AML-193 (cell line): ENCODE data around the gene SPINK1.
A peak's percentile ranks its signal among the peaks of the same experiment; 100 is the strongest.
"Not testable (repeated sequence)": the region's sequence is repeated elsewhere in the genome, so short reads cannot be mapped to it uniquely, and the experiment has no call there.

Experiments used
- DNase-seq, 2 experiments: peaks; one replicate each; lab custom pipeline; 2025; lab: John Stamatoyannopoulos, UW

The SPINK1 gene

DNA sequence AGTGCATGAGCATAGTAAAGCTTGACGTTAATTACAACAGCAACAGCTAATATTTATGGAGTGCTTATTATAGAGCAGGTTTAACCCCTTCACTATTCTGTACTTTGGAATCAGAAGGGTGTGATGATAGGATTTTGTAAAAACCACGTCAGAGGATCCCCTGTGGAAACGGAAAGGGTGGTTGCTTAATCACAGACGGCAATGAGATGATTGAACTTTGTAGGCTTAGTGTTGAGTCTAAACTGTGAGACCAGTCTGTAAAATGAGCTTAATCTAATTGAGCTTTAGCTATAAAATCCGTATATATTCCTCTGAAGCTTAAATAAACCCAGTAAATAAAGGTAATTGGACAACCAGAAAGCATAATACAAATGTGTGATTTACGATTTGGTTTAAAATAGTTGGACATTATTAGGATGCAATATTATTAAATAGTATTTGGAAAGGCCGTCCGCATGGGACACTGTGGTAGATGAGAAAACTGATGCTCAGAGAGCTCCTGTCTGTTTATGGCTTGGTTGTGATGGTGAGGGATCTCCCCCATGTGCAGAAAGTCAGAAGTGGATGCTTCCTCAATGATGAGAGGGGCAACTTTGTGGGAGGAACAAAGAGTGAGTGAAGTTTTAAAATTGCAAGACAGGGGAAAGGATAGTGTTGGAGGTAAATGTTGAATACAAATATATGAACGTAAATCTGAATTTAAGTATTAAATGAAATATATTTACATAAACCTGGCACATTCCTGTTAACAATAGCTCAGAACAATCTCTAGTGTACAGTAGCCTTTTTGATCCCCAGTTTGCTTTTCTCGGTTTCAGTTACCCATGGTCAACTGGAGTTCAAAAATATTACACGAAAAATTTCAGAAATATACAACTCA is 23.7 kb upstream of the SPINK1 start:
- no peak for DNase-seq

DNA sequence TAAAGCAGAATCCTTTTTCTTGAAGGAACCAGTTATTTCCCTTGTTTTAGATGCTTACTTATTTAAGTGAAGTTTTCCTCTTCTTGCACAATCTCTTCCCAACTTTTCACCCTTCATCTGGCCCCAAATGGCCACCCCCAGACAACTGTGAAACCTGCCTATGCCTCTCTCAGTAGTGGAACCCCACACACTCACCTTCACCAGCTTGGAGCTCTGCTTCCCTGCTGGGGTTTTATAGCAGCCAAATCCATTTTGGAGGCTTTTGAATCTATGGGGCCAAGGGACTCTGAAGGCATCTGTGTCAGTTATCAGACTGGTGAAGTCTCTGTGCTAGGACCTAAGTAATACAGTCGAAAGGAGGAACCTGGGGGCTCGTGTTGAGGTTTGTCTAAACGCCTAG is 22.9 kb upstream of the SPINK1 start:
- no peak for DNase-seq

DNA sequence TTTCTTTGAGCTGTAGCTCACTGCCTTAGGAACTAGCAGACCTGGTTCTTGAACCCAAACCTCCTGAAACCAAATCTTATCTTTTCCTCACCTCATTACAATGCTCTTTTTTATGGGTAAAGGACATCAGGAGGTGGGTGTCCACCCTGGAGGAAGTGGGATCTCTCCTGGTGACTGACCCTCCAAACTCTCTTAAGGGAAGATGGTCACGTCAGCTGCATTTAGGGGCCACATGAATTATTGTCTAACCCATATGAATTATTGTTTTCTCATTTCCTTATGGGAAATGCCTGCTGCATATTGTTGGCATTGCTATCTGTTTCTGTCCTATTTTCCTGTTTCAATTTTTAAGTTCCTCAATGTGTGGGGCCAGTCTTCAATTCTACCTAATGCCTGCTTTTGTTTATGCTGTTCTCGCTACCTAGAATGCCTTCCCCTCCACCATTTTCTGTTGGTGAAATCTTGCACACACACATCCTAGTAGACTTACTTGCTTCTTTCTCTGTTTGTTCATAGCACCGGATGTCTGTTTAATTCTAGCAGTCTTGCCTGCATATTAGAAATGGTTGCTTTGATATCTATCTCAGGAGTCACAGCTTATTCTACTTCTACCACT is 22.0 kb upstream of the SPINK1 start:
- DNase-seq = no peak

DNA sequence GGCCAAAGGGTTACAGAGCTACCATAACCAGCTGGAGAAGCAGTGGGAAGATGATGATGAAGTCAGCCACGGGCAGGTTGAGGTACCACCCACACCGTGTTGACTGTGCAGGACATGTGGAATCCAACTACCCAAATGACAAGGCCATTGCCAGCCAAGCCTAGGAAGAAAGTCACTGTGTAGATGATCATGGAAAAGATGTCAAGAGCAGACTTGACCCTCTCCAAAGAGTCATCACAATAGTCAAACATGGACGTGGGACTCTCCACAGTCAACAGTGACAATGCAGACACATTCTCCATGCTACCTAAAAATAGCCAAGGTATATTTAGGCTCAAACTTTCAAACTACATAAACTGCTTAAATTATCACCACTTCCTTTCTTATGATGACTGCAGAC is 20.9 kb upstream of the SPINK1 start:
- DNase-seq = no peak

DNA sequence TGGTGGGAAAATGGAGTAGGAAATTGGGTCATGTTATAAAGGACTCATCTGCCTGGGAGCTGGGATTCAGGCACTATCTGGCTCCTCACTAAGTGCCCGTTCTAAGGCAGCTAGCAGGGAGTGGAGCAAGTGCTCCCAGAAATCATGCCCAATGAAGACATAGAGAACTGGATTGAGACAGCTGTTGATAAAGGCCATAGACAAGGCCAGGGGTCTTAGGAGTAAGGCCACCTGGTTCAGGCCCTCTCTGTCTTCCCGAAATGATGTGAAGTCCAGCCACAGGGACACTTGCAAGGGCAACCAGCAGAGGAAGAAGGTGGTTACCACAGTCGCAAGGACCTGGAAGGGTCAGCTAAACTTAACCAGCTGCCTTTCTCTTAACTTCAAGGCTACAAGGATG is 20.1 kb upstream of the SPINK1 start:
- no peak for DNase-seq

DNA sequence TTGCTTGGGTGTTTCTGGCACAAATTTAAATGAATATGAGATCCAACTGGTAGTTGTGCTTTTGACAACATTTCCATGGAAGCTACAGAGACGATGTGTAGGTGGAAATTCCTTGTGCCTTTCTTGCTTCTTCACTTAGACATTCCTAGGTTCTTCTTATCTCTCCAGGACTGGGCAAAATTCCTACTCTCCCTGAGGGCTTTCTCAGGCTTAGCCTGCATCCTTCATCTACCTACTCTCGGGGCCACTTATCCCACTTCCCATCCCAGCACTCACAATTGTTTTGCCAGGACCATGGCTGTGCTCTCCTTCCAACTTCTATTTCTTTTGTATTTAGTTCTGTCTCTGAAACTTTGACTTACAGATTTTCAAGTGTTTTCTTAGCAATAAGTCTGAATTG is 17.8 kb upstream of the SPINK1 start:
- DNase-seq = no peak

DNA sequence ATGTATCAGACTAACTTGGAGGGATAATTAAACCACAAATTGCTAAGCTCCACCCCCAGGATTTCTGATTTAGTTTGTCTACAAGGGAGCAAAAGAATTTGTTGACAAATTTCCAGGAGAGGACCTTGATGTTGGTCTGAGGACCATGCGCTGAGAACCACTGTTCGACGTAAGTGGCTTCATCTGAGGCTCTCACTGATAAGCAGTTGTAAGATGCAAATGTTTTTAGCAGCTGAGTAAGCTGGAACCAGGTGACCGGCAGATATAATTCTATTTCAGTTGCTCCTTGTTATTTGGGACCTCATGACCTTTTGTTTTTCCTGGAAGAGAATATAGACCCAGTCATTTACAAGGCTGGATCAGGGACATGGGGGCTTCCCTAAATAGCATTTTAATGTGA is 14.1 kb upstream of the SPINK1 start:
- DNase-seq = no peak

DNA sequence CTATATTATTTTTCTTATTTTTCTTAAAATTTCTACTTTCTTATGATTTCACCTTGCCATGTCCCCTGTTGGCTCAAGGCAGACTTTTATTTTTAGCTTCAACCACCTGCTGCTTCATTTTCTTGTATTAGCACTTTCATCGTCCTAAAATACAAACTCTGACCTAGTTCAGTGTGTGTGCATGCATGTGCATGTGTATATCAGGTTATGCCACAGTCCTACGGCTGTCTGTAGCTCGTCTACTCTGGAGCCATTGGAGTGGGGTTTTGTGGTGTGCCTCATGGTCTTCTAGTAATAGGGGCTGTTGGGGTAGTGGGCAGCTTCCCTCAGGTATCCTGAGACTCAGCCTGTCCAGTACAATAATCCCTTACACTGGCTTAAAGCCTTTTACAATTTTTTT is 13.4 kb upstream of the SPINK1 start:
- no peak for DNase-seq

DNA sequence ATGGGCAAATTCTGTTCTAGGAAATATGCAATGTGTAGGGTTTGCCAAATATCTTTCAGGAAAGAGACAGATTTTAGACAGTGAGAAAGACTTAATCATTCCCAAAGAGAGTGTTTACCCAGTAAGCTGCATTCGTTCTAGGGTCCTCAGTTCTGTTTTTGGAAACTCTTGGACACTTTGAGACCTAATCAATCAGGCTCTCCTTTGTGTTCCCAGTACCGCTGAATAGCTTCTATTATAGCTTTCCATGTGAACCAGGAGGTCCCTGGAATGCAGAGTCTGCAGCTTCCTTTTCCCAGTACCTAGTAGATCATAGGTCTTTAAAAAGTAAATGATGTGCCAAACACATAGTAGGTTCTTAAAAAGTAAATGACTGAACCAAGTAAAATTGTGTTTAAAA is 11.4 kb upstream of the SPINK1 start:
- no peak for DNase-seq

DNA sequence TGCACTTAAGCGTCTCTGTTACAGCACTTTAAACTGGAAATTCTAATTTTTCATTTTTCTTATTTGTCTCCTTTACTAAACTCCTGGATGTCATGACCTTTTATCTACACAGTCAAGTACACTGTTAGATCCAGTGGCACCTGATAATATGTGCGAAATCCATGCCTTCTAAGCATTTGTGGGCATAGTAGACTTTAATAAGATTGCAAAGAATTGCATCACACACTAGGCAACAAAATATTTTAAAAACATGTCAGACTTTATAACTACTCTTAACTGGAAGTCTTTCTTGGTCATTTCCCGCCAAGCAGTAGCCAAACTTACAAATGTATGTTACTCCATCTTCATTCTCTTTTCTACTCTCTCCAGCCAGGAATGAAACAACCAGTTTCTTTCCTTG is 5.0 kb upstream of the SPINK1 start:
- DNase-seq = no peak

DNA sequence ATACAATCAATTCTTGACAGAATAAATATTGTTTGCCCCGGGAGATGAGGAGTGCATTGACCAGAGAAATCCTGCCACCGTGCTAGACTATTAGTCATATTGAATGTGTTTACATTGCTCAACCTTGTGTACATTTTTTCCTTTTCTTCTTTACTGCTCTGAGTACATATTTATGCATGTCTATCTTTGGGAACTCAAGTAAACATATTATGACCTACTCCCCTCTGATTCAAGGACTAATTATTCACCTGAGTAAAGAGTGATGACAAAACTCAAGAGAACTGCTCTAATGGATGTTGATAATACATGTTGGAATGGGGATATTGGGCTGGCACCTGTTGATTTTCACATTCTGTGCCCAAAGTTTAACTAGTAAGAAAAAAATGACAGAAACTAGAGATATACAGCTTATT is 3.9 kb upstream of the SPINK1 start:
- DNase-seq = no peak

DNA sequence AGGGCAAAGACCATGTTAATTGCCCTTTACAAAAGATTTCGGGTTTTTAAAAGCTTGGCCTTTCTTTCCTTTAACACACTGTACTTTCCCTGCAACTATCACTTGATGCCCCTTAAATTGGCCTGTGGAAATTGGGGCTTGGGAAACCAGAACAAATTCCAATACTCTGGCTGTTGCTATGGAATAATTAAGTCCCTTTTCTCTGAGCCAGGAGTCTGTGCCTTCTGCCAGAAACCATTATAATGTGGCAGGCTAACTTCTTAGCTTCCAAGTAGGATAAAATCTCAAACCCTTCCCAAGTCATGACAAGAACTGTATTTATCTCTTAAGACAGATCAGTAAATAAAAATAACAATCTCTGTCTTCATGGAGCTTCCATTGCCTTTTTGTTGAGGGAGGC is 1.1 kb upstream of the SPINK1 start:
- no peak for DNase-seq

DNA sequence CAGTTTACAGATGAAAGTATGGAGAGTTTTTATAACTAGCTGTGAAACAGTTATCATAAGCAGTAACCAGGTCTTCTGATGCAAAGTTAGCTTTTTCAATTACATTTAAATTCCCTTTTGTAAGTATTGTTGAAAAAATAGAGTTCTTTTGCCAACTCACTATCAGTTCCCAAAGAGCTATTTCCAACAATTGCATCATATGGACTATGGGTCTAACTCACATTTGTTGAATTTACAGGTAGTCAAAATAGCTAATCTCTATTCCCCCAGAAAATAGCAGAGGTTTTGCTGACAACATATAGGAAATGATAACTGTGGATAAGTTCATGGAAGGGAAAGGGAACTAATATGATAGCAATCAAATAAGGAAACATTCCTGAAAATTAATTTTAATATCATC is 1.4 kb downstream of the SPINK1 start:
- no peak for DNase-seq

DNA sequence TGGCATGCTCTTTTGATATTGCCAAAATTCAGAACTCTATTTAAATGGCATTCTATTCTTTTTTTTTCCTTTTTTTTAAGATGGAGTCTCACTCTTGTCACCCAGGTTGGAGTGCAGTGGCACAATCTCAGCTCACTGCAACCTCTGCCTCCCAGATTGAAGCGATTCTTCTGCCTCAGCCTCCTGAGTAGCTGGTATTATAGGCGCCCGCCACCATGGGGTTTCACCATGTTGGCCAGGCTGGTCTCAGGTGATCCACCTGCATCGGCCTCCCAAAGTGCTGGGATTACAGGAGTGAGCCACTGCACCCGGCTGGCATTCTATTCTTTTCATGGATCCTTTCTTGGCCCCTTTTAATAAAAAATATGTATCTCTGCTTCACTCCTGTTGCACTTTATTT is 4.5 kb downstream of the SPINK1 start:
- not testable (repeated sequence) for DNase-seq

DNA sequence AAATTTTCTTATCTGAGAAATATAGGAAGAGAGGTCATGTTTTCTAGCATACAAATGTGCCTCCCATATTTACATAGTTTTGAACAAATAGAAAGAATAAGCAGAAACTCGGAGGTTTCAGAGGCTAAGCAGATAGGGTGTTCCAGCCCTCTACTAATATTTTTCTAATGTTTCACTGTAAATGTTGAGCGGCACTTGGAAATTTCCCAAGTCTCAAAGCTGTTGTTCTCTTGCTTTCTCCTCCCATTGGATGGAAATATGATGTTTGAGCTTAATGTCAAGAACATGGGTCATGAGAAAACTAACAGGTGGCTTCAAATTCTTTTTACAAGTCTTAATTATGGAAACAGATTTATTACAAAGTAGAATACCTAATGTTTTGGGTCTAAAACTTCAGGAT is 5.1 kb downstream of the SPINK1 start:
- DNase-seq = no peak

DNA sequence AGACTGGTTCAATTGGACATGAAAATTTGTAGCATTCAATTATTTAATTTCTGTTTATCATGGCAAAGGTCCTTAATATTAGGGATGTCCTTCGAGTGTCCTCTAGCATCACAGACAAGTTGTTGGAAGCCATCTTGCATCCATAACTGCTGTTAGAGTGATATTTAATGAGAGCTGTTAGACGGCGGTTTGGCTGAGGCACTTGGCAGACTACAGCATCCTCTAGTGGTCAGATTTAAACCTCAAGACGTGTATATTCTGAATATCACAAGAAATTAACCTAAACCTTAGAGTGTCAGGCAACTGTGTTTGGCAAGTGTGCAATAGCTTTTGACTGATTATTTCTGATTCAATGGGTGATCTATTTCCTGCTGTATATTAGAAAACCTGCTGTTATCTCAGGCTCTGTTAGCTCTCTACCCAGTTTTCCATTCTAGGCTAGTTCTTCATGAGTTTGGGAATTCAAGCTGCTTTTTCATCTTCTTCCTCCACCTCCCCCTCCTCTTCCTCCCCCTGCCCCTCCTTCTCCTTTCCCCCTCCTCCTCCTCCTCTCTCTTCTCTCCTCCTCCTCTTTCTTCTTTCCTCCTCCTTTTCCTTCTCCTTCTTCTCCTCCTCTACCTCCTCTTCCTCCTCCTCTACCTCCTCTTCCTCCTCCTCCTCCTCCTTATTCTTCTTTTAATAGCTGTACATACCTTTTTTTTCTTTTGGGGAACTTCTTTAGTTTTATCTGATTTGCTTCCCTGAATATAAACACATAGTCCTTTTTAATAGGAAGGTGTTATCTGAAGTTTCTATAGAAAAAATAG is 8.6 kb downstream of the SPINK1 start:
- peak; percentile 69 to 80 for DNase-seq

DNA sequence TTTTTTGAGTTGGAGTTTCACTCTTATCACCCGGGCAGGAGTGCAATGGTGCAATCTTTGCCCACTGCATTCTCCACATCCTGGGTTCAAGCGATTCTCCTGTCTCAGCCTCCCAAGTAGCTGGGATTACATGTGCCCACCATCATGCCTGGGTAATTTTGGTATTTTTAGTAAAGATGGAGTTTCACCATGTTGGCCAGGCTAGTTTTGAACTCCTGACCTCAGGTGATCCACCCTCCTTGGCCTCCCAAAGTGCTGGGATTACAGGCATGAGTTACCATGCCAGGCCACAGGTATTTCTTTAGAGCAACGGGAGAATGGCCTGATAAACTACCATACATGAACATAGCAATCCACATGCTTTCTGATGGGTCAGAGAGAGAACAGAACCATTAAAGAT is 9.2 kb downstream of the SPINK1 start:
- DNase-seq = not testable (repeated sequence)

DNA sequence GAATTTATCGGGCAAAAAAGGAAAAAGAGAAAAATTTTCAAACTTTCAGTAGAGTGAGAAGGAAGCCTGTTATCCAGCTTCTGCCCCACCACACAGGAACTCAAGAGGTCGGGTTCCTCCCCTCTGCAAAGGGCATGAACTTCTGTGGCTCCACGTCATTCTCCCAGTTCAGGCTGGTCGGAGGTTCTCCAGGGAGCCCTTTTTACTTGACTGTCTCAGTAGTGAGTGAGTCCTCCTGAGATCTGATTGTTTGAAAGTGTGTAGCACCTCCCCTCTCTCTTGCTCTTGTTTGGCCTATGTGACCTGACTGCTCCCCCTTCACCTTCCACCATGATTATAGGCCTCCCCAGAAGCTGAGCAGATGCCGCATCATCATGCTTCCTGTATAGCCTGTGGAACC is 9.7 kb downstream of the SPINK1 start:
- no peak for DNase-seq

DNA sequence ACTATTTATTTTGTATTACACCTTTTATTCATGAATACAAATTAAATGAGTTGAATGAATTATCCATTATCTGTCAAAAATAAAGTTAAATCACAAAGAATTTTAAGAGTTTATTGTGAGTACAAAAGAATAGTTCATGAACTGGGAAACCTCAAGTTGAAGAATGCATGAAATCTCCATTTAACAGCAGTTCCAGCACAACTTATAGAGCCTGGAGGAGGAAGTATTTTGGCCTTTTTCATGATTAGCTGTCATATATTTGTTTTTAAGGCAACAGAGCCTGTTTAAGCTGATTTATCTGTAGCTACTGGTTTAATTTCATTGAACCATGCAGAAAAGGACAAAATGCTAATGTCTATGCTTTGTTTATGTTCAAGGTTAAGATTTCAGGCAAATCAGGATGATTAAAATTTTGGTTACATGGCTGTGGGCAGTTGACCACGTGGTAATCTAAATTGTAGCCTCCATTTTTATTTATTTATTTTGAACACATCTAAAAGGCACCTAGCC is 12.2 kb downstream of the SPINK1 start:
- no peak for DNase-seq

DNA sequence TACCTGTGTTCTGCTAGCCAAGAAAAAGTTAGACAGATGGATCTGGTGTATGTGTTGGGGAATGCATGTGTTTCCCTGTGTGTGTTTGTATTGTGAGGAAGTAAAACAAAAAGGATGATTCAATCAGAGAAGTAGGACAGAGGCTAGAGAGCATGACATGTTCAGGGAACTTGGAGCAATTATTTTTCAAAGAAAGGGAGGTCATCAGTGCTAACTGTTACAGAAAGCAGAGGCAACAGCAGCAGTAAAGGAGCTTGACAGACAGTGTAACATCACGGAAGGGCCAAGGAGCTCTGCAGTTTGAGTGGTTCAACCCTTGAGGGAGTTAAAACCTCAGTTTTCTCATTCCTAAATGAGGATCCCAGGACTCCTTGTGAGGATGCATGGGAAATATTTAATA is 13.2 kb downstream of the SPINK1 start:
- no peak for DNase-seq

DNA sequence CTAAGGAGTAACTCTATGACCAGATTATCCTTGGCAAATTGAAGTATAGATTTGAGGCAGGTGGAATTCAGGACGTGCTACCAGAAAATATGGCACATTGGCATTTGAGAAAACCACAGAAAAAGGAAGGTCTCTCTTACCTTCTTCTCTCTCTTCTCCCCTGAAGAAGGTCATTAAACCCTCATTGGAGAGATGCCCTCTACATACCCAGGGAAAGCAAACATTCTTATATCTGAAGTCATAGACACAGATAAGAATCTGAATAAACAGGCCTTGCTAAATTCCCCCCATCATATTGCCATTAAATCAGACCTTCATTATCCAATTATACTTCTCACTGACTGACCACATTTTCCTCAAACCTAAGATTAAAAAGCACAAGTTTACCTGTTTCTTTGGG is 17.8 kb downstream of the SPINK1 start:
- DNase-seq = no peak

DNA sequence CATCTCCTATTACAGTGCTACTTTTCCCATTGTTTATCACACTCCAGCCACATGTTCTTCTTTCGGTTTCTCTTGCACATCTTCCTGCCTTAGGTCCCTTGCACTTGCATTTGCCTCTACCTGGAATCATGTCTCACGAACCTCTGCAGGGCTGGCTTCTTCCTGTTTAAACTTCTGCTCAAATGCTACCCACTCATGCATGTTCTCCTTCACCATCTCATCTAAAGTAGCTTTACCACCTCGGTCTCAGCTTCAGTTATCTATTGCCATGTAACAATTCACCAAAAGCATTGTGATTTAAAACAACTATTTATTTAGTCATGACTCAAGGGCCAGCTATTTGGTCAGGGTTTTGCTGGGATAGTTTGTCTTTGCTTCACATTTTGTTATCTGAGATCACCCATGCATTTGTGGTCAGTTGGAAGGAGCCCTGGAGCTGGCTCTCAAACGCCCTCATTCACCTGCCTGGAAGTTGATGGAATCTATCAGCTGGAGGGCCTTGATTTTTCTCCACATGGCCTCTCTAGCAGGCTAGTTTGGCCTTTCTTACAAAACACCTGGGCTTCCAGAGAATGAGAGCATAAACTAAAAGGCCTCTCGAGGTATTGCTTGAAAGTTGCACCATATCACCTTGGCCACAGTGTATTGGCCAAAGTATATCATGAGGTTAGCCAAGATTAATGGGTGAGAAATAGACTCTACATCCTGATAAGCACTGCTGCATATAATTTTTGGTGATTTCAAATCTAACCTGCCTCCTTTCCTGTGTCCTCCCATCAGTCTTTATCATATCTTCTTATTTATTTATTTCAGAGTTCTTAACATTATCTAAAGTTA is 21.4 kb downstream of the SPINK1 start:
- no peak for DNase-seq
